HepG2 (cell line): ENCODE data around the gene ZBTB46. TPM values are rescaled to one million over a fixed set of nuclear protein-coding genes. Genes with fewer than 3 reads are reported as not detected.

Experiments used
- CBX2 ChIP-seq, 2 experiments: fragments of 200-600 bp in 1 of 2; sonication (generic); formaldehyde crosslinking in 1 of 2; IDR thresholded peaks; 2 replicates each; pipeline versions ENCODE4 v1.7.0 to v1.8.1; 2018 to 2022; ENCODE audit warnings: low read depth in 2 of 2, low read length in 1 of 2, mild to moderate bottlenecking in 1 of 2, missing genetic modification reagents in 1 of 2
- CENPT ChIP-seq: sonication (generic); formaldehyde crosslinking; IDR thresholded peaks from 2 replicates; pipeline ENCODE4 v1.8.0; 2022; ENCODE audit warnings: low read depth, mild to moderate bottlenecking, moderate library complexity, missing genetic modification reagents
- CREM ChIP-seq, 2 experiments: sonication (generic) in 1 of 2; formaldehyde crosslinking in 1 of 2; IDR thresholded peaks; 2 replicates each; pipeline versions ENCODE4 v1.4.0 to v1.6.1; 2016 to 2020; ENCODE audit warnings: antibody characterized with exemption in 1 of 2, mild to moderate bottlenecking in 1 of 2, missing genetic modification reagents in 1 of 2
- FOXP1 ChIP-seq, 2 experiments: fragments of 450-650 bp in 1 of 2; IDR thresholded peaks; 2 replicates each; pipeline ENCODE4 v1.6.1; 2017 to 2018; ENCODE audit warnings: antibody characterized with exemption in 1 of 2
- HDAC2 ChIP-seq: sonication (generic); formaldehyde crosslinking; IDR thresholded peaks from 2 replicates; pipeline ENCODE4 v1.4.0; 2020; ENCODE audit warnings: missing genetic modification reagents
- MED8 ChIP-seq: sonication (generic); formaldehyde crosslinking; IDR thresholded peaks from 2 replicates; pipeline ENCODE4 v1.8.1; 2023; ENCODE audit warnings: mild to moderate bottlenecking, missing genetic modification reagents; ENCODE audit not compliant: insufficient replicate concordance
- NFE2 ChIP-seq: sonication (generic); formaldehyde crosslinking; IDR thresholded peaks from 2 replicates; pipeline ENCODE4 v1.4.0; 2020; ENCODE audit warnings: missing genetic modification reagents
- STAG1 ChIP-seq: sonication (generic); formaldehyde crosslinking; IDR thresholded peaks from 2 replicates; pipeline ENCODE4 v1.4.0; 2020; ENCODE audit warnings: missing genetic modification reagents
- TP53 ChIP-seq: sonication (generic); formaldehyde crosslinking; conservative IDR thresholded peaks from 2 replicates; pipeline ENCODE4 v1.4.0; 2020; ENCODE audit warnings: missing genetic modification reagents
- ZIK1 ChIP-seq: sonication (generic); formaldehyde crosslinking; IDR thresholded peaks from 2 replicates; pipeline ENCODE4 v1.5.0; 2020; ENCODE audit warnings: mild to moderate bottlenecking, low read depth, missing genetic modification reagents, borderline replicate concordance
- ZNF30 ChIP-seq: sonication (generic); formaldehyde crosslinking; IDR thresholded peaks from 2 replicates; pipeline ENCODE4 v1.5.0; 2020; ENCODE audit warnings: mild to moderate bottlenecking, missing genetic modification reagents
- ZNF33B ChIP-seq: sonication (generic); formaldehyde crosslinking; IDR thresholded peaks from 2 replicates; pipeline ENCODE4 v1.5.1; 2020; ENCODE audit warnings: mild to moderate bottlenecking, missing genetic modification reagents
- ZNF432 ChIP-seq: sonication (generic); formaldehyde crosslinking; IDR thresholded peaks from 2 replicates; pipeline ENCODE4 v1.5.0; 2020; ENCODE audit warnings: missing genetic modification reagents, mild to moderate bottlenecking, borderline replicate concordance
- ZNF644 ChIP-seq: IDR thresholded peaks from 2 replicates; pipeline ENCODE4 v1.6.1; 2016; ENCODE audit warnings: low read depth
- ZNF7 ChIP-seq: IDR thresholded peaks from 2 replicates; pipeline ENCODE4 v1.6.1; 2016; ENCODE audit warnings: missing biosample characterization, missing genetic modification reagents
- ZNF816 ChIP-seq: sonication (generic); formaldehyde crosslinking; IDR thresholded peaks from 2 replicates; pipeline ENCODE4 v1.8.0; 2022; ENCODE audit warnings: missing genetic modification reagents, mild to moderate bottlenecking, borderline replicate concordance
- polyA plus RNA-seq, 8 experiments: library from polyadenylated mRNA; depleted of rRNA in 3 of 8; stranded (reverse) in 7 of 8; unstranded in 1 of 8; fragments of >200 nt; fragmentation: Illumina TruSeq in 4 of 8; extraction: Trizol in 4 of 8; gene quantifications; 2 replicates each; pipeline versions ENCODE4 v1.2.1 to v1.2.3, GENCODE V29; 2011 to 2016; ENCODE audit warnings: low read depth in 4 of 8, missing spikeins in 1 of 8, mixed read lengths in 1 of 8; ENCODE audit not compliant: insufficient read depth in 1 of 8
- total RNA-seq, 5 experiments: library from RNA; depleted of rRNA; stranded (reverse); fragments of >200 nt; fragmentation: Illumina TruSeq; extraction: Trizol; gene quantifications; 2 replicates each; pipeline ENCODE4 v1.2.3, GENCODE V29; 2016; ENCODE audit warnings: low read depth in 1 of 5
- TF ChIP-seq, protein P1 (sequence below): sonication (generic); formaldehyde crosslinking; IDR thresholded peaks from 2 replicates; pipeline ENCODE4 v1.5.0; 2020; ENCODE audit warnings: mild to moderate bottlenecking, missing genetic modification reagents, moderate library complexity
- TF ChIP-seq, protein P2 (sequence below): sonication (generic); formaldehyde crosslinking; IDR thresholded peaks from 2 replicates; pipeline ENCODE4 v1.8.0; 2022; ENCODE audit warnings: mild to moderate bottlenecking, missing genetic modification reagents, moderate library complexity
- TF ChIP-seq, protein P3 (sequence below): IDR thresholded peaks from 2 replicates; pipeline ENCODE4 v1.6.1; 2012; ENCODE audit warnings: inconsistent platforms
- TF ChIP-seq, protein P4 (sequence below): sonication (generic); formaldehyde crosslinking; IDR thresholded peaks from 2 replicates; pipeline ENCODE4 v1.4.0; 2020; ENCODE audit warnings: missing genetic modification reagents
- TF ChIP-seq, protein P5 (sequence below): IDR thresholded peaks from 2 replicates; pipeline ENCODE4 v1.6.1; 2016; ENCODE audit warnings: low read depth

The ZBTB46 gene
- total and polyA plus RNA-seq, 2 of the 13 experiments (the other 11 are each of a cell fraction or from before 2014, with no cell fraction given) = 1.6 to 13.5 TPM

DNA sequence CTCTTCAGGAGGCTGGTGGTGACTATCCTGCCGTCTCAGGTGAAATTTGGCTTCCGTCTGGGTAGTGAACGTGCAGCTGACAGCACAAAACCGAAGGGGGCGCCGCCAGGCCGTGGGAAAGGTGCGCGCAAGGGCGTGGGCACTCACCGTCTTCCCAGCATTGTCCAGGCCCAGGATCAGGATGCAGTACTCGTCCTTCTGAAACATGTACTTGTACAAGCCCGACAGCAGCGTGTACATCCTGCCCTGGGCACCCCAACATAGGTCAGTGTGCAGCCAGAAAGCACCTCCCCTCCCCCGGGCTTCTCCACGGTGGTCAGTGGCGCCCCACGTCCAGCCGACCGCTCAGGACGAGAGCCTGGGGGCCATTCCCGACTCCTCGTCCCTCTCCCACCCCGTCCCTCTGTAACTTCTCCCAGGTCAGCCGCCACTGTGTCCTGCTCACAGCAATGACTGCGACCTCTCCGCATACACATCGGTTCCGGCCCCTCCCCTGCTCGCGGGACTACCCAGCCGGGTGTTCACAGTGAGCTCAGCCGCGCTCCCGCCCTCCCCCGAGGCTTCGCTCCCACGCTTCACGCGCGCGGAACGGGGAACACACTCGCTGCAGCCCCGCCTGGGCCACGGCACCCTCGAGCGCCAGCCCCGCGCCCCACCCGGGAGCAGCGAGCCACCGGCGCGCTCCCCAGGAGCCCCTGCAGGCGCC is 124.1 kb downstream of the ZBTB46 start (continued):
- TF ChIP-seq ZNF816 (no peak), CBX2 (IDR thresholded peaks at IDR 0.05; ENCODE audit: low read depth, low read length) (no peak), CBX2 (CRISPR knock-in tag; IDR thresholded peaks at IDR 0.05; ENCODE audit: low read depth) (no peak), STAG1 (CRISPR knock-in tag) (peak; percentile 98), ZNF432 (no peak), ZNF7 (CRISPR knock-in tag) (no peak), FOXP1 (IDR thresholded peaks at IDR 0.05) (no peak), FOXP1 (CRISPR knock-in tag; IDR thresholded peaks at IDR 0.05) (no peak), CREM (IDR thresholded peaks at IDR 0.05) (no peak; the same call in 1 of the 2 replicates), CREM (CRISPR knock-in tag; IDR thresholded peaks at IDR 0.05) (0 out of 2 replicates have a peak, but pooled peaks have one; percentile 19), MED8 (CRISPR knock-in tag) (no peak), ZNF644 (CRISPR knock-in tag) (no peak), NFE2 (no peak), CENPT (CRISPR knock-in tag) (no peak; the same call in none of the 2 replicates), ZIK1 (peak; percentile 40; the same call in 1 of the 2 replicates), ZNF33B (CRISPR knock-in tag) (no peak), HDAC2 (0 out of 2 replicates have a peak, but pooled peaks have one; percentile 43), TP53 (no peak), ZNF30 (CRISPR knock-in tag) (0 out of 2 replicates have a peak, but pooled peaks have one; percentile 54)
- TF ChIP-seq, protein P1, sequence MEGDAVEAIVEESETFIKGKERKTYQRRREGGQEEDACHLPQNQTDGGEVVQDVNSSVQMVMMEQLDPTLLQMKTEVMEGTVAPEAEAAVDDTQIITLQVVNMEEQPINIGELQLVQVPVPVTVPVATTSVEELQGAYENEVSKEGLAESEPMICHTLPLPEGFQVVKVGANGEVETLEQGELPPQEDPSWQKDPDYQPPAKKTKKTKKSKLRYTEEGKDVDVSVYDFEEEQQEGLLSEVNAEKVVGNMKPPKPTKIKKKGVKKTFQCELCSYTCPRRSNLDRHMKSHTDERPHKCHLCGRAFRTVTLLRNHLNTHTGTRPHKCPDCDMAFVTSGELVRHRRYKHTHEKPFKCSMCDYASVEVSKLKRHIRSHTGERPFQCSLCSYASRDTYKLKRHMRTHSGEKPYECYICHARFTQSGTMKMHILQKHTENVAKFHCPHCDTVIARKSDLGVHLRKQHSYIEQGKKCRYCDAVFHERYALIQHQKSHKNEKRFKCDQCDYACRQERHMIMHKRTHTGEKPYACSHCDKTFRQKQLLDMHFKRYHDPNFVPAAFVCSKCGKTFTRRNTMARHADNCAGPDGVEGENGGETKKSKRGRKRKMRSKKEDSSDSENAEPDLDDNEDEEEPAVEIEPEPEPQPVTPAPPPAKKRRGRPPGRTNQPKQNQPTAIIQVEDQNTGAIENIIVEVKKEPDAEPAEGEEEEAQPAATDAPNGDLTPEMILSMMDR (CRISPR knock-in tag) = peak; percentile 98
- TF ChIP-seq, protein P2, sequence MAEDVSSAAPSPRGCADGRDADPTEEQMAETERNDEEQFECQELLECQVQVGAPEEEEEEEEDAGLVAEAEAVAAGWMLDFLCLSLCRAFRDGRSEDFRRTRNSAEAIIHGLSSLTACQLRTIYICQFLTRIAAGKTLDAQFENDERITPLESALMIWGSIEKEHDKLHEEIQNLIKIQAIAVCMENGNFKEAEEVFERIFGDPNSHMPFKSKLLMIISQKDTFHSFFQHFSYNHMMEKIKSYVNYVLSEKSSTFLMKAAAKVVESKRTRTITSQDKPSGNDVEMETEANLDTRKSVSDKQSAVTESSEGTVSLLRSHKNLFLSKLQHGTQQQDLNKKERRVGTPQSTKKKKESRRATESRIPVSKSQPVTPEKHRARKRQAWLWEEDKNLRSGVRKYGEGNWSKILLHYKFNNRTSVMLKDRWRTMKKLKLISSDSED (CRISPR knock-in tag) = no peak; the same call in 1 of the 2 replicates
- TF ChIP-seq, protein P3, sequence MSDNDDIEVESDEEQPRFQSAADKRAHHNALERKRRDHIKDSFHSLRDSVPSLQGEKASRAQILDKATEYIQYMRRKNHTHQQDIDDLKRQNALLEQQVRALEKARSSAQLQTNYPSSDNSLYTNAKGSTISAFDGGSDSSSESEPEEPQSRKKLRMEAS = peak; percentile 80; the same call in 1 of the 2 replicates
- TF ChIP-seq, protein P4, sequence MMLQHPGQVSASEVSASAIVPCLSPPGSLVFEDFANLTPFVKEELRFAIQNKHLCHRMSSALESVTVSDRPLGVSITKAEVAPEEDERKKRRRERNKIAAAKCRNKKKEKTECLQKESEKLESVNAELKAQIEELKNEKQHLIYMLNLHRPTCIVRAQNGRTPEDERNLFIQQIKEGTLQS = no peak; the same call in 1 of the 2 replicates
- TF ChIP-seq, protein P5, sequence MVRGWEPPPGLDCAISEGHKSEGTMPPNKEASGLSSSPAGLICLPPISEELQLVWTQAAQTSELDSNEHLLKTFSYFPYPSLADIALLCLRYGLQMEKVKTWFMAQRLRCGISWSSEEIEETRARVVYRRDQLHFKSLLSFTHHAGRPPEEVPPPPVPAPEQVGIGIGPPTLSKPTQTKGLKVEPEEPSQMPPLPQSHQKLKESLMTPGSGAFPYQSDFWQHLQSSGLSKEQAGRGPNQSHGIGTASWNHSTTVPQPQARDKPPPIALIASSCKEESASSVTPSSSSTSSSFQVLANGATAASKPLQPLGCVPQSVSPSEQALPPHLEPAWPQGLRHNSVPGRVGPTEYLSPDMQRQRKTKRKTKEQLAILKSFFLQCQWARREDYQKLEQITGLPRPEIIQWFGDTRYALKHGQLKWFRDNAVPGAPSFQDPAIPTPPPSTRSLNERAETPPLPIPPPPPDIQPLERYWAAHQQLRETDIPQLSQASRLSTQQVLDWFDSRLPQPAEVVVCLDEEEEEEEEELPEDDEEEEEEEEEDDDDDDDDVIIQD (CRISPR knock-in tag) = peak; percentile 21; the same call in 1 of the 2 replicates
